Measurements from ENCODE around the gene CDC25B. TPM values are rescaled to one million over a fixed set of nuclear protein-coding genes. Genes with fewer than 3 reads are reported as not detected.

CDC25B gene
- total RNA-seq, 1 experiment from 2014 or later: 223 TPM

GRCh38 chr20:3848565-3848964 is 52.5 kb downstream of the CDC25B start:
- DNase-seq (ENCODE audit: low read depth, low spot score) (no peak), ATAC-seq (no peak)
- H3K27me3 ChIP-seq (ENCODE audit: insufficient read depth, low read length): no peaks in the 10 kb centered on the region
- no peak for TF ChIP-seq SP1 (IDR thresholded peaks at IDR 0.05; ENCODE audit: low read depth)
- TF ChIP-seq YY1 (IDR thresholded peaks at IDR 0.05; ENCODE audit: extremely low read depth, insufficient replicate concordance, low read depth, low read length): no peak
- no peak for TF ChIP-seq POLR2A (IDR thresholded peaks at IDR 0.05; ENCODE audit: borderline replicate concordance, extremely low read depth, insufficient read depth, insufficient read length)
- no peak for TF ChIP-seq EZH2phosphoT487 (IDR thresholded peaks at IDR 0.05; ENCODE audit: borderline replicate concordance)
- TF ChIP-seq ATF3 (IDR thresholded peaks at IDR 0.05): no peak
- TF ChIP-seq SIN3A (IDR thresholded peaks at IDR 0.05; ENCODE audit: low read depth): no peak
- TF ChIP-seq EZH2 (IDR thresholded peaks at IDR 0.05): no peak
- no peak for TF ChIP-seq TCF7L2 (IDR thresholded peaks at IDR 0.05; ENCODE audit: borderline replicate concordance, extremely low read depth, insufficient read depth, insufficient read length)
- no peak for TF ChIP-seq POLR2AphosphoS5 (IDR thresholded peaks at IDR 0.05; ENCODE audit: low read depth, low read length)
- TF ChIP-seq SRF (IDR thresholded peaks at IDR 0.05; ENCODE audit: low read depth): no peak
- TF ChIP-seq ZFX (IDR thresholded peaks at IDR 0.05): no peak
- no peak for TF ChIP-seq CEBPB (IDR thresholded peaks at IDR 0.05; ENCODE audit: low read depth)
- no peak for TF ChIP-seq EGR1 (IDR thresholded peaks at IDR 0.05; ENCODE audit: low read depth)
- TF ChIP-seq, protein P1, sequence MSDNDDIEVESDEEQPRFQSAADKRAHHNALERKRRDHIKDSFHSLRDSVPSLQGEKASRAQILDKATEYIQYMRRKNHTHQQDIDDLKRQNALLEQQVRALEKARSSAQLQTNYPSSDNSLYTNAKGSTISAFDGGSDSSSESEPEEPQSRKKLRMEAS (IDR thresholded peaks at IDR 0.05): no peak
- intact Hi-C loops (cut with micrococcal nuclease): no loop called here
- H3K4me2 ChIP-seq (ENCODE audit: low read length): no peak overlapping the region
- ChIA-PET RAD21 (ENCODE audit: low non-redundant PET in 1 of 2, low total read pairs in 2 of 2, uncharacterized antibody in 2 of 2, unreplicated experiment in 2 of 2) (no interaction called here), CTCF (no interaction called here), POLR2A (no interaction called here)
- H3K36me3 ChIP-seq (ENCODE audit: control insufficient read depth in 1 of 2, insufficient read depth in 2 of 2, low read length in 2 of 2): no peaks in the 10 kb centered on the region
- peaks cover 13 to 38% of the 10 kb centered on the region in 2 experiments for H3K4me1 ChIP-seq (ENCODE audit: control insufficient read depth in 1 of 2, insufficient read depth in 2 of 2, low read length in 2 of 2)
- H3K79me2 ChIP-seq (ENCODE audit: insufficient read depth, low read length): peaks cover 28% of the 10 kb centered on the region; the same call in 1 of the 2 replicates
- H3K27ac ChIP-seq (ENCODE audit: low read depth, low read length): no peak overlapping the region
- no peaks in the 10 kb centered on the region for H3K9me2 ChIP-seq (ENCODE audit: insufficient read depth)
- no TSS peak for BruUV-seq (replicated peaks)
- no peaks in the 10 kb centered on the region for H3K9me3 ChIP-seq (ENCODE audit: control insufficient read depth in 1 of 2, insufficient read depth in 1 of 2, low read depth in 1 of 2, low read length in 2 of 2)
- H2AFZ ChIP-seq (ENCODE audit: low read depth, low read length, poor library complexity, severe bottlenecking): no peak overlapping the region
- no peak overlapping the region for H3K4me3 ChIP-seq (replicated peaks in 1 of 2; ENCODE audit: low read depth in 1 of 2, low read length in 2 of 2)
- no peak overlapping the region for H3K9ac ChIP-seq (ENCODE audit: low read length)
- no peaks in the 10 kb centered on the region for H4K20me1 ChIP-seq (ENCODE audit: insufficient read depth)

Measured in HCT116 (cell line).